Measurements from ENCODE around the gene LMBRD1.

Gene LMBRD1

DNA sequence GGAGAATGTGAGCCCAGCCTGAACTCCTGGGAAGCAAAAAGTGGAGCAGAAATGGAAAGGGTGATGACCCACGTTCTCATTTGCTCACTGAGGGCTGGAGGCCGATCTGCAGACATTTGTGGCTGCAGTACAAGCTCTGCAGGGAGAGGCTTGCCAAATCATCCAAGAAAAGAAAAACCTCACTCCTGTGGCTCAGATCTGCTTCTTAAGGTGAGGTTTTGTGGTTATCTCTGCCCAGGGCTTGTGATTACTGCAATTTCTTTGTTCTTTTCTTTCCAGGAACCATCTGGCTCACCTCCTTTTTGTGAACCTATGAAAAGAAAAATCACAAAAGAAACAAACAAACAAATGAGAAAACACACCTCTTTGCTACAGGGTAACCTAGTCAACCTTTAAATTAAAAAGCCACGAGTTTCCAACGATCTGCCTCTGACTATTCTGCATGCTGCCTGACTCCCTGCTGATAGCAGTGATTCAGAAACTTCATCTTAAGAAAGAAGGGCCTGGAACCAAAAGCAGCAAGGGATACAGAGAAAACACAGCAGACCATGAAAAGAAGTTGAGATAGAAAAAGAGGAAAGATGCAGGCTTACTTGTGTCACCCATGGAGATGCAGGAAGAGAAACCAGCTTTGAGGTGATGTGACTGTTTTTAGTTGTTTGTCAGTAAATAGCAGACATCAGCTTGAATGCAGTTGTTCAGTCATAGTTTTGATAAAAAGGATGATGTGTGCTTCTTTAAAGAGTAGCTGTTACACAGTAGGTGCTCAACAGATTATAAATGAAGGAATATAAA, 165.1 kb downstream of the LMBRD1 start:
- DNase-seq (ENCODE audit: low read depth in 3 of 3): no peak

DNA sequence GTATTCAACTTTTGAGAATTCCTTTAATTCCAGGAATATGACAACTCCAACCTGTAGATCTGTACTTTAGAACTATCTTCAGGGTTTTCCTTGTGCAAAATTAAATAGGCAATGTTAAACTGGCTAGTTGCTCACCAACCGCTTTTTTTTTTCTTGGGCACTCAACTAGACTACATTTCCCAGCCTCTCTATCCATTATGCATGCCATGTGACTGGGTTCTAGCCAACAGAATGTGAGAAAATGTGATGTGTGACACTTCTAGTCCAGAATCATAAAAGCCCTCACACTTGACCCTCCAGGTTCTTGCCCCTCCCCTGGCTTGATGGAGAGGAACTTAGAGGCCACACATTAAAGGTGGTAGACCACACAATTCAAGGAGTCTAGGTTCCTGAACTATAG, 166.0 kb downstream of the LMBRD1 start:
- no peak for DNase-seq (ENCODE audit: low read depth in 3 of 3)

DNA sequence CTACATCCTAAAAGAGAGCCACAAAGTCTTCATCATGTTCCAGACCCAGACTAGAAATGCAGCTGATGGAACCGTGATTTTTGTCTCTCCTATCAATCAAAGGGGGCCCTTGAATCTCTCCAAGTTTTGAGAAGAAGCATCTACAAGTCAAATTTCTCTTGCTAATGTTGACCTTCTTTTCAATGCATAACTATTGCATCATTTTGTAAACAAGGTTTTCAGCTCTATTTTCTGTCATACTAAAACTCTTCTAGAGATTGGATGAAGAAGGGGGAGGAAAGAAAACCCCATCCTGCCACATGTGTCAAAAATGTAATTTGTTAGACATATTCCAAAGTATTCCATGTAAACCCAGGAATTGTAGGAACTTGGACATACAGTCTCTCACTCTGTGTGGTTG, 169.2 kb downstream of the LMBRD1 start:
- DNase-seq (ENCODE audit: low read depth in 3 of 3): no peak

DNA sequence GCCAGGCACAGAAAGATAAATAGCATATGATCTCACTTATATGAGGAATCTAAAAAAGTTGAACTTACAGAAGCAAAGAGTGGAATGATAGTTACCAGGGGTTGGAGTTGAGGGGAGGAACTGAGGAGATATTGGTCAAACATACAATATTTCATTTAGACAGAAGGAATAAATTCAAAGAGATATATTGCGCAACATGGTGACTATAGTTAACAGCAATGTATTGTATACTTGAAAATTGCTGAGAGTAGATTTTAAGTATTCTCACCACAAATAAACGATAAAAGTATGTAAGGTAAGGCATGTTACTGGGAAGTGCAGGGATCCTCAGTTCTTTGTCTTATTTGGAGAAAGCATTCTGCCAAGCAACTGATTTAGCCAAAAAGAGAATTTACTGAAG, 171.9 kb downstream of the LMBRD1 start:
- DNase-seq (ENCODE audit: low read depth in 3 of 3): no peak
